OCI-LY3 (cell line): ENCODE results near the gene GDPD5.

ENCODE experiments used
- EZH2phosphoT487 ChIP-seq: fragments of 200-600 bp; shearing (Covaris generic); IDR thresholded peaks from 2 replicates; pipeline ENCODE4 v1.6.1; 2018; ENCODE audit warnings: antibody characterized with exemption, mixed run types, low read depth
- TF ChIP-seq, protein P1 (sequence below): fragments of 200-600, 300-600 bp; sonication (generic); IDR thresholded peaks from 2 replicates; pipeline ENCODE4 v1.5.1; 2014; ENCODE audit warnings: antibody characterized with exemption, low read length, low read depth

DNA sequence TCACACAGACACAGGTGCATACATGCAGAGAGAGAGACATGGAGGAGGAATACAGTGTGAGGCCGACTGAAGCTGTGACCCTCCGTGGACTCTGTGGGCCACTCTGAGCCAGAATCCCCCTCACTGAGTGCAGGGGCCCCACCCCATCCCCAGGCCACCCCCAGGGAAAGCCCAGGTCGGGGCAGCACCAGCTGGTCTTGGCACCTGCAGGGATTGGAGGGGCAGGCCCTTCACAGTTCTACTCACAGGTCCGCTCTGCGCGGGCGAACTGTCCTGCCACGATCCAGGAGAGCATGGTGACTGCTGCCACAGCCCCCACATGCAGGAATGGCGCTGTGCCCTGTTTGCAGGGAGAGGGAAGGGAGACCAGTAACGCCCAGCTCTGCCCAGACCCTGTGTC is 76.5 kb downstream of the GDPD5 start:
- TF ChIP-seq, protein P1, sequence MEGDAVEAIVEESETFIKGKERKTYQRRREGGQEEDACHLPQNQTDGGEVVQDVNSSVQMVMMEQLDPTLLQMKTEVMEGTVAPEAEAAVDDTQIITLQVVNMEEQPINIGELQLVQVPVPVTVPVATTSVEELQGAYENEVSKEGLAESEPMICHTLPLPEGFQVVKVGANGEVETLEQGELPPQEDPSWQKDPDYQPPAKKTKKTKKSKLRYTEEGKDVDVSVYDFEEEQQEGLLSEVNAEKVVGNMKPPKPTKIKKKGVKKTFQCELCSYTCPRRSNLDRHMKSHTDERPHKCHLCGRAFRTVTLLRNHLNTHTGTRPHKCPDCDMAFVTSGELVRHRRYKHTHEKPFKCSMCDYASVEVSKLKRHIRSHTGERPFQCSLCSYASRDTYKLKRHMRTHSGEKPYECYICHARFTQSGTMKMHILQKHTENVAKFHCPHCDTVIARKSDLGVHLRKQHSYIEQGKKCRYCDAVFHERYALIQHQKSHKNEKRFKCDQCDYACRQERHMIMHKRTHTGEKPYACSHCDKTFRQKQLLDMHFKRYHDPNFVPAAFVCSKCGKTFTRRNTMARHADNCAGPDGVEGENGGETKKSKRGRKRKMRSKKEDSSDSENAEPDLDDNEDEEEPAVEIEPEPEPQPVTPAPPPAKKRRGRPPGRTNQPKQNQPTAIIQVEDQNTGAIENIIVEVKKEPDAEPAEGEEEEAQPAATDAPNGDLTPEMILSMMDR: no peak
- no peak for TF ChIP-seq EZH2phosphoT487
